T-helper 2 cell treated with Interferon-gamma antibody and Interleukin-4, amounts not matched to agents 5 μg/mL and 100 μg/mL, for 36 hours (primary cell): ENCODE measurements around the gene DCAKD.

ENCODE experiments used
- DNase-seq: peaks from one replicate; pipeline ENCODE4 v3.0.0; 2021; ENCODE audit warnings: low spot score
- H3K27ac Mint-ChIP-seq: one replicate; pipeline ENCODE4 v1.8.0; 2021; ENCODE audit warnings: mild to moderate bottlenecking, mixed read lengths
- H3K27me3 Mint-ChIP-seq: one replicate; pipeline ENCODE4 v1.8.0; 2021; ENCODE audit warnings: low read depth, mixed read lengths
- H3K36me3 Mint-ChIP-seq: one replicate; pipeline ENCODE4 v1.8.0; 2021; ENCODE audit warnings: low read depth, mixed read lengths
- H3K4me1 Mint-ChIP-seq: one replicate; pipeline ENCODE4 v1.8.0; 2021; ENCODE audit warnings: low read depth, mixed read lengths
- H3K4me3 Mint-ChIP-seq: one replicate; pipeline ENCODE4 v1.8.0; 2022; ENCODE audit warnings: mild to moderate bottlenecking, moderate library complexity, mixed read lengths
- H3K9me3 Mint-ChIP-seq: one replicate; pipeline ENCODE4 v1.8.0; 2021; ENCODE audit warnings: mixed read lengths

The DCAKD gene

GRCh38 chr17:45013021-45013997, 38.1 kb downstream of the DCAKD start:
- H3K36me3 Mint-ChIP-seq: no peaks in the 10 kb centered on the region
- H3K4me1 Mint-ChIP-seq: peaks cover under 1% of the 10 kb centered on the region
- no peak overlapping the region for H3K27ac Mint-ChIP-seq
- no peak for DNase-seq
- no peaks in the 10 kb centered on the region for H3K9me3 Mint-ChIP-seq
- peaks cover 8% of the 10 kb centered on the region for H3K27me3 Mint-ChIP-seq
- H3K4me3 Mint-ChIP-seq: no peak overlapping the region

DNA sequence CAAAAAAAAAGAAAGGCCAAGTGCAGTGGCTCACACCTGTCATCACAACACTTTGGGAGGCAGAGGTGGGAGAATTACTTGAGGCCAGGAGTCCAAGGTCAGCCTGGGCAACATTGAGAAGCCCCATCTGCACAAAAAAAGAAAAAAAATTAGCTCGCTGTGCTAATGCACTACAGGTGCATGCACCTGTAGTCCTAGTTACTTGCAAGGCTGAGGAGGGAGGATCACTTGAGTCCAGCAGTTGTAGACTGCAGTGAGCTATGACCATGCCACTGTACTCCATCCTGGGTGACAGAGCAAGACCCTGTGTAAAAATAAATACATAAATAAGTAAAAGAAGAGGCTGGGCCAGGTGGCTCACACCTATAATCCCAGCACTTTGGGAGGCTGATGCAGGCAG, 39.7 kb downstream of the DCAKD start:
- no peaks in the 10 kb centered on the region for H3K4me1 Mint-ChIP-seq
- H3K27me3 Mint-ChIP-seq: peaks cover 5% of the 10 kb centered on the region
- no peak for DNase-seq
- H3K4me3 Mint-ChIP-seq: no peak overlapping the region
- no peaks in the 10 kb centered on the region for H3K9me3 Mint-ChIP-seq
- no peaks in the 10 kb centered on the region for H3K36me3 Mint-ChIP-seq
- no peak overlapping the region for H3K27ac Mint-ChIP-seq

DNA sequence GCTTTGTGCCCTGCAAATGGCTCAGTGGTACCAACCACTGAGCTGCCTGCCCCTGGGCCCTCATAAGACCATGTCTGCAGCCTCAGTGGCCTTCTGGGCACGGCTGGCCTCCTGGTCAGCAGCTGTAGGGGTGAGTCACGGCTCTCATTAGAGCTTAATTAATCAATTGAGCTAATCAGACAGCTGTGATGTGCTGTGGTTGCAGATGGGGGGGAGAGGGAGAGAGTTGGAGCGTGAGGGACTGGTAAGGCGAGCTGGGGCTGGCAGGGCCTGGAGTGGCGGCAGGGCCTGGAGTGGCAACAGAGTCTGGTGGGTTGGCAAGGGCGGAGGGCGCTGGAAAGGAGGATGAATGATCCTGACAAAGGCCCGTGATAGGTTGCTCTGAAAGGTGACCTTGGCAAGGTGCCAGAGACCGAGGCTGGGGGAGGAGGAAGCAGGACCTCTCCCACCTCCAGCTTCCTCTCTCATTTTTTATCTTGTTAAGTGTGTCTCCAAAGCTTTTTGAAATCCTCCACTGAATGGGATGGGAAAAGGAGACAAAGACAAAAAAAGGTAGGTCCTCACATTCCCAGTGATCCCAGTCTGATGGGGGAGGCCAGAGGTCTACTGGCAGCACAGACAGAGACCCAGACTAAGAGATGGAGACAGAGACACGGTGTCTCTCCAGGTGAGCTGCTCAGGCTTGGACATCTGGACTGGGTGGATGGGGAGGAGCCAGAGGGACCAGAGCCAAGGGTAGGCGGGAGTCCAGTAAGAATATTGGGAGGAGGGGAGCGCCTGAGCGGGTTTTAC, 41.6 kb downstream of the DCAKD start:
- Mint-ChIP-seq H3K4me1 (no peaks in the 10 kb centered on the region), H3K9me3 (no peaks in the 10 kb centered on the region), H3K4me3 (no peak overlapping the region), H3K36me3 (no peaks in the 10 kb centered on the region), H3K27me3 (peaks cover 3% of the 10 kb centered on the region), H3K27ac (no peak overlapping the region)
- DNase-seq: no peak

- no peaks in the 10 kb centered on the region for H3K4me1 Mint-ChIP-seq
- no peak overlapping the region for H3K4me3 Mint-ChIP-seq
- H3K27ac Mint-ChIP-seq: no peak overlapping the region
- no peak for DNase-seq
- no peaks in the 10 kb centered on the region for H3K9me3 Mint-ChIP-seq
- H3K27me3 Mint-ChIP-seq: peaks cover 3% of the 10 kb centered on the region
- H3K36me3 Mint-ChIP-seq: no peaks in the 10 kb centered on the region
Observed at GRCh38 chr17:45008216-45008615, 43.2 kb downstream of the DCAKD start.

DNA sequence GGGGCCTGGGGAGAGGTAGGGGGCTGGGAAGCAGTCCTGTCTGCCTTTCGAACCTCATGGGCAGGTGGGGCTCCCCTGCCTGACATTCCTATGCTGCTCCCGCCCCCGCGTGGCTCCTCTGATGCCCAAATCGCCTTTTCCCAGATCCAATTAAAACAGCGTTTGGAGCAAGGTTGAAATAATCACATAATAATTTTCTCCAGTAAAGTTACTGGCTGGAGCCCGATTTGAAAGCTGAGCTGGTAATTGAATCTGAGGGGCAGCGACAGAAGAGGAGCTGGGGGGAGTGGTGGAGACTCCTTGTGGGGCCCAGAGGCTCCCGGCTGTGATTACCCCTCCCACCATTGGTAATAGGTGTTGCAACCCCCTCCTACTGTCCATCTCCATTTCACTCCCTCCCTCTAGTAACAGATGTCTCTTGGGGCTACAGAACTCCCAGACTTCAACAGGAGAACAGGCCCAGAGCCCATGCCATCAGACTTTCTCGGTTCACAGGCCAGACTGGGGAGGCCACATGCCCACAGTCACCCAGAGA, 44.4 kb downstream of the DCAKD start:
- H3K27me3 Mint-ChIP-seq: peaks cover 3% of the 10 kb centered on the region
- H3K4me1 Mint-ChIP-seq: no peaks in the 10 kb centered on the region
- H3K9me3 Mint-ChIP-seq: no peaks in the 10 kb centered on the region
- no peak for DNase-seq
- no peak overlapping the region for H3K27ac Mint-ChIP-seq
- H3K4me3 Mint-ChIP-seq: no peak overlapping the region
- no peaks in the 10 kb centered on the region for H3K36me3 Mint-ChIP-seq

GRCh38 chr17:45005700-45006099, 45.7 kb downstream of the DCAKD start:
- Mint-ChIP-seq H3K4me3 (no peak overlapping the region), H3K36me3 (no peaks in the 10 kb centered on the region), H3K9me3 (no peaks in the 10 kb centered on the region), H3K4me1 (no peaks in the 10 kb centered on the region), H3K27me3 (peaks cover 4% of the 10 kb centered on the region), H3K27ac (no peak overlapping the region)
- DNase-seq: no peak

DNA sequence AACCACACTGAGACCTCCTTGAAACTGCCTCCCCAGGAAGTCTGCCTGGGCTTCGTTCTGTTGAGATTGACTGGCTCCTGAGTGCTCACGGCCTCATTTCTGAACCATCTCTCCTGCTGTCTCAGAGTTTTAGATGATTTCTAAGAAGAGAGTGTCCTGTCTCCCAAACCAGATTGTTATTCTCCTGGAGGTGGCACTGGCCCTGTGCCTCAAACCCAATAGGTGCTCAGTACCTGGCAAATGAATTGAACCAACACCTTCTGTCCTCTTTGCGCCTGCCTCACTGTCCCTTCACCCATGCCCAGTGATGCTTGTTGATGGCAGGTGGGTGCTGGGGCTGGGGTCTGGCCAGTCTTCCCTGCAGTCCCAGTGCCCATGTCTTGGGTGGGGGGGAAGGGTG, 47.0 kb downstream of the DCAKD start:
- Mint-ChIP-seq H3K4me3 (no peak overlapping the region), H3K36me3 (no peaks in the 10 kb centered on the region)
- DNase-seq: no peak

DNA sequence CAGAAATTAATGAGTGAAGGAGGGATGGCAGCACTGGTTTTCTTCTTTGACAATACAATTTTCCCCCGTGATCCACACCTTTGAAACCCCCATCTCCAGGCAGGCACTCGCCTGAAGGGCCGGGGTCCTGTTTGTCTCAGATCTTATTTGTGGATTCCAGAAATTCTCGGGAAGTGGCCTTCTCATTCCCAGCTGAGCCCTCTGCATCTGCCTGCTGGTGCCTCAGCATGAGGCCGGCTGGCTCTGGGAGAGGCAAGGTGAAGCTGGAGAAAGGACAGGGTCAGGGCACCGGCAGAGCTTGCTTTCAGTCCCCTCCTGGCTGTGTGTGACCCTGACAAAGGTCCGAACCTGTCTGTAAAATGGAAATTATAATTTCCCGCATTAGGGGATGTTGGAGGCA, 47.6 kb downstream of the DCAKD start:
- DNase-seq: no peak
- Mint-ChIP-seq H3K27me3 (peaks cover 9% of the 10 kb centered on the region), H3K9me3 (no peaks in the 10 kb centered on the region), H3K4me1 (no peaks in the 10 kb centered on the region), H3K4me3 (no peak overlapping the region), H3K27ac (no peak overlapping the region), H3K36me3 (no peaks in the 10 kb centered on the region)

More for the DNA sequence above, 47.0 kb downstream of the DCAKD start:
- Mint-ChIP-seq H3K27me3 (peaks cover 6% of the 10 kb centered on the region), H3K4me1 (no peaks in the 10 kb centered on the region), H3K27ac (no peak overlapping the region), H3K9me3 (no peaks in the 10 kb centered on the region)

- no peak overlapping the region for H3K4me3 Mint-ChIP-seq
- DNase-seq: no peak
- H3K4me1 Mint-ChIP-seq: no peaks in the 10 kb centered on the region
- no peaks in the 10 kb centered on the region for H3K36me3 Mint-ChIP-seq
- H3K27me3 Mint-ChIP-seq: peaks cover 21% of the 10 kb centered on the region
- no peak overlapping the region for H3K27ac Mint-ChIP-seq
- H3K9me3 Mint-ChIP-seq: no peaks in the 10 kb centered on the region
Observed at GRCh38 chr17:45001310-45001709, 50.1 kb downstream of the DCAKD start.

- no peak for DNase-seq
- Mint-ChIP-seq H3K9me3 (no peaks in the 10 kb centered on the region), H3K4me3 (no peak overlapping the region), H3K27ac (no peak overlapping the region), H3K4me1 (no peaks in the 10 kb centered on the region), H3K36me3 (no peaks in the 10 kb centered on the region), H3K27me3 (peaks cover 22% of the 10 kb centered on the region)
Observed at GRCh38 chr17:44999433-44999832, 52.0 kb downstream of the DCAKD start.

DNA sequence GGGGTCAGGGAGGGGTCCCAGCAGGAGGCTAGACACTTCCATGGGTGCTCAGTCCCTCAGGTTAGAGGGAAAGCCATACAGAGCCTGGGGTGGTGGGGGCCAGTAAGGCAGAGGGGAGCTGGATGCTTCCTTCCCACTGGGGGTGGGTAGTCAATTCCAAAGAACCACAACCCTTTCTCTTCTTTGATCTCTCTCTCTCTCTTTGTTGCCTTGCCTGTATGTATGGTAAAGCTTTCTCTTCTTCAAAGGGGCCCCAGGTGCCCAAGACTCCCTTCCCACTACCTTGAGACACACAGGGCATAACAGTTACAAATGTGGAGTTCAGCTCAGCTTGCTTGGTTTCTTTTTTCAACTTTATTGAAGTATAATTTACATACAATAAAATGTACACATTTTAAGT, 52.8 kb downstream of the DCAKD start:
- Mint-ChIP-seq H3K36me3 (no peaks in the 10 kb centered on the region), H3K4me3 (no peak overlapping the region), H3K27ac (no peak overlapping the region), H3K27me3 (peaks cover 26% of the 10 kb centered on the region), H3K4me1 (no peaks in the 10 kb centered on the region), H3K9me3 (no peaks in the 10 kb centered on the region)
- DNase-seq: no peak

DNA sequence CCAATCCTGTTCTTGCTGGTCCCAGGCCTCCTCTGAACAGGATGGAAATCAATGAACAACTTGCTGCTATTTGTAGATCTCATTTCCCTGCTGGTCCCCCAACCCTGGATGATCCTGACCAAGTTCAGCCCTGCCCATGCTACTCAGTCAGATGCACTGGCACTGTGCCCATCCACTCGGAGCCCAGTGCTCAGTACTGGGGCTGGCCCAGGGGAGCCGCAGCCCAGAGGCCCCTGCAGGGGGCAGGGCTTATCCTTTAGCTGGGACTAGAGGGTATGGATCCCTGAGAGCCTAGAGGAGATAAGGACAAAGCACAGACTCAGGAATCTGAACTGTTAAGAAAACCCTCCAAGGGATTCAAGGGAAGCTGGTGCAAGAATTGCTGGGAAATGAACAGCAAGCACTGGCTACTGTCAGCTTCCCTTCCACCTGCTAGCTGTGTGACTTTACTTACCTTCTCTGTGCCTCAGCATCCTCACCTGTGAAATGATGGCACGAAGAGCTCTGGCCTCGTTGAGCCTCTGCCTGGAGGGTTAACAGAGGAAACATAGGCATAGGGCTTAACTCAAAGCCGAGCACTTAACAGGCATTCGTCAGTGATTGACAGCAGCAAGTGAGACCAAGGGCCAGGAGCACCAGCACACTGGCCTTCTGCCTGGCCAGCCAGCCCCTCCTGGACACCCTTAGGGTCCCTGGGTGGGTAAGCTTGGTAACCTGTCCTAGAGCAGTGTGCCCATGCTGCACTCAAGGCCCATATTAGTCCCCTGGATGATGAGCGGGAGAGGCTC, 53.5 kb downstream of the DCAKD start:
- H3K27me3 Mint-ChIP-seq: peaks cover 28% of the 10 kb centered on the region
- H3K4me1 Mint-ChIP-seq: no peaks in the 10 kb centered on the region
- no peaks in the 10 kb centered on the region for H3K36me3 Mint-ChIP-seq
- H3K9me3 Mint-ChIP-seq: no peaks in the 10 kb centered on the region
- H3K4me3 Mint-ChIP-seq: no peak overlapping the region
- no peak for DNase-seq
- no peak overlapping the region for H3K27ac Mint-ChIP-seq

DNA sequence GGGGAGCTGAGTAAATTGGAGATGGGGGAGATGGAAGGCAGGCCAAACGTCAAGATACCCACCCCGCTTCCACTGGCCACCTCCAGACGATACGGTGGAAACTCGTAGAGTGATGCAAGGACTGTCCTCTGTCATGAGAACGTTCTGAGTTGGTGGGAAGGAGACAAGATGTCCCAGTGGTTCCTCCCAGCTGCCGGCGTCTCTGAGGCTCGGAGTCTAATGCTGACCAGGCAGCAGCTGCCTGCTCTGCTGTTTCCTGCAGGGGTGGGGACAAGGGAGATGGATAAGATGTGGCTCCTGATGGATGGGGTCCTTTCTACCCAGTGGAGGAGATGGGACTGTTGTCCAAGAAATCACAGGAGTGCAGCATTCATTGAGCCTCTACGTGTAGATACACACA, 55.1 kb downstream of the DCAKD start:
- H3K4me1 Mint-ChIP-seq: no peaks in the 10 kb centered on the region
- no peak overlapping the region for H3K4me3 Mint-ChIP-seq
- H3K27me3 Mint-ChIP-seq: peaks cover 28% of the 10 kb centered on the region
- DNase-seq: no peak
- H3K9me3 Mint-ChIP-seq: no peaks in the 10 kb centered on the region
- H3K36me3 Mint-ChIP-seq: no peaks in the 10 kb centered on the region
- no peak overlapping the region for H3K27ac Mint-ChIP-seq
